ENCODE results near the gene BBX.
A peak's percentile ranks its signal among the peaks of the same experiment; 100 is the strongest.
"Not testable (repeated sequence)": the region's sequence is repeated elsewhere in the genome, so short reads cannot be mapped to it uniquely, and the experiment has no call there.

BBX gene

GRCh38 chr3:107689355-107689754, 166.6 kb downstream of the BBX start:
- DNase-seq: no peak

- peak in 1 of 2 donors; percentile 61 for DNase-seq
Measured at GRCh38 chr3:107690522-107691138, 167.9 kb downstream of the BBX start.

- not testable (repeated sequence) for DNase-seq
Measured at GRCh38 chr3:107691984-107692383, 169.2 kb downstream of the BBX start.

GRCh38 chr3:107697348-107697747, 174.6 kb downstream of the BBX start:
- not testable (repeated sequence) for DNase-seq

- DNase-seq: not testable (repeated sequence)
Measured at GRCh38 chr3:107697855-107698254, 175.1 kb downstream of the BBX start.

GRCh38 chr3:107699682-107700081, 176.9 kb downstream of the BBX start:
- no peak for DNase-seq

- DNase-seq: no peak
Measured at GRCh38 chr3:107701299-107701698, 178.5 kb downstream of the BBX start.

GRCh38 chr3:107704477-107704876, 181.7 kb downstream of the BBX start:
- DNase-seq: no peak

- no peak for DNase-seq
Measured at GRCh38 chr3:107705046-107705445, 182.3 kb downstream of the BBX start.

GRCh38 chr3:107710851-107711250, 188.1 kb downstream of the BBX start:
- no peak for DNase-seq

- no peak for DNase-seq
Measured at GRCh38 chr3:107716734-107717133, 194.0 kb downstream of the BBX start.

- no peak for DNase-seq
Measured at GRCh38 chr3:107718547-107718946, 195.8 kb downstream of the BBX start.

GRCh38 chr3:107727102-107727501, 204.3 kb downstream of the BBX start:
- no peak for DNase-seq

- DNase-seq: no peak
Measured at GRCh38 chr3:107729686-107730085, 206.9 kb downstream of the BBX start.

GRCh38 chr3:107734317-107734716, 211.6 kb downstream of the BBX start:
- DNase-seq: no peak

GRCh38 chr3:107737914-107738313, 215.2 kb downstream of the BBX start:
- no peak for DNase-seq

- DNase-seq: no peak
Measured at GRCh38 chr3:107738486-107739183, 215.9 kb downstream of the BBX start.

GRCh38 chr3:107739227-107739626, 216.5 kb downstream of the BBX start:
- peak in 1 of 2 donors; percentile 3 for DNase-seq

GRCh38 chr3:107740992-107741896, 218.5 kb downstream of the BBX start:
- peak in 1 of 2 donors; percentile 34 for DNase-seq

- DNase-seq: no peak
Measured at GRCh38 chr3:107745354-107745753, 222.6 kb downstream of the BBX start.

- DNase-seq: no peak
Measured at GRCh38 chr3:107752202-107752990, 229.6 kb downstream of the BBX start.

- DNase-seq: peak; percentile 5 to 17
Measured at GRCh38 chr3:107753494-107753893, 230.7 kb downstream of the BBX start.

- DNase-seq: no peak
Measured at GRCh38 chr3:107753976-107754375, 231.2 kb downstream of the BBX start.

Data from CD4-positive, alpha-beta T cell treated with Interferon alpha-2 for 1 hour (primary cell).